Neural progenitor cell (in vitro differentiated cells): ENCODE data around the gene CKMT1B.
"Not testable (repeated sequence)": the region's sequence is repeated elsewhere in the genome, so short reads cannot be mapped to it uniquely, and the experiment has no call there.

Experiments
- EZH2 ChIP-seq: fragments of 200-600 bp; sonication (generic); IDR thresholded peaks from 2 replicates; pipeline ENCODE4 v1.6.1; 2017; ENCODE audit warnings: antibody characterized with exemption, mild to moderate bottlenecking, moderate library complexity
- EZH2phosphoT487 ChIP-seq: fragments of 200-600 bp; sonication (generic); IDR thresholded peaks from 2 replicates; pipeline ENCODE4 v1.6.1; 2017; ENCODE audit warnings: antibody characterized with exemption
- TF ChIP-seq, protein P1 (sequence below): fragments of 200-600 bp; sonication (generic); IDR thresholded peaks from 2 replicates; pipeline ENCODE4 v1.5.1; 2017; ENCODE audit warnings: antibody characterized with exemption, mild to moderate bottlenecking

GRCh38 chr15:43622068-43622799 is 28.4 kb downstream of the CKMT1B start:
- TF ChIP-seq, protein P1, sequence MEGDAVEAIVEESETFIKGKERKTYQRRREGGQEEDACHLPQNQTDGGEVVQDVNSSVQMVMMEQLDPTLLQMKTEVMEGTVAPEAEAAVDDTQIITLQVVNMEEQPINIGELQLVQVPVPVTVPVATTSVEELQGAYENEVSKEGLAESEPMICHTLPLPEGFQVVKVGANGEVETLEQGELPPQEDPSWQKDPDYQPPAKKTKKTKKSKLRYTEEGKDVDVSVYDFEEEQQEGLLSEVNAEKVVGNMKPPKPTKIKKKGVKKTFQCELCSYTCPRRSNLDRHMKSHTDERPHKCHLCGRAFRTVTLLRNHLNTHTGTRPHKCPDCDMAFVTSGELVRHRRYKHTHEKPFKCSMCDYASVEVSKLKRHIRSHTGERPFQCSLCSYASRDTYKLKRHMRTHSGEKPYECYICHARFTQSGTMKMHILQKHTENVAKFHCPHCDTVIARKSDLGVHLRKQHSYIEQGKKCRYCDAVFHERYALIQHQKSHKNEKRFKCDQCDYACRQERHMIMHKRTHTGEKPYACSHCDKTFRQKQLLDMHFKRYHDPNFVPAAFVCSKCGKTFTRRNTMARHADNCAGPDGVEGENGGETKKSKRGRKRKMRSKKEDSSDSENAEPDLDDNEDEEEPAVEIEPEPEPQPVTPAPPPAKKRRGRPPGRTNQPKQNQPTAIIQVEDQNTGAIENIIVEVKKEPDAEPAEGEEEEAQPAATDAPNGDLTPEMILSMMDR, result not testable (repeated sequence)
- TF ChIP-seq EZH2, EZH2phosphoT487: not testable (repeated sequence)
